Muscle of back (tissue), 11 donors: ENCODE results near the gene NR5A2. TPM values are rescaled to one million over a fixed set of nuclear protein-coding genes. Genes with fewer than 3 reads are reported as not detected.

Source experiments
- DNase-seq, 3 donors: peaks; one replicate each; pipeline versions ENCODE4 v3.0.0 to v3.0.0-alpha.2; 2013
- polyA plus RNA-seq, 10 donors: library from polyadenylated mRNA; unstranded; fragments of 120-200 nt; gene quantifications; one replicate each; pipeline ENCODE4 v1.2.1, GENCODE V29; 2013; ENCODE audit not compliant: insufficient read length in 10 of 10

The NR5A2 gene
- polyA plus RNA-seq, 10 donors, result 2.2 to 5.5 (median 3.3) TPM

- DNase-seq, result peak in 1 of 3 donors; percentile 8
These were observed 93.9 kb downstream of the NR5A2 start for GRCh38 chr1:200121421-200121820.

- no peak for DNase-seq
These were observed 96.8 kb downstream of the NR5A2 start for GRCh38 chr1:200124309-200124708.

- DNase-seq, result no peak
These were observed 100.6 kb downstream of the NR5A2 start for GRCh38 chr1:200128081-200128480.

GRCh38 chr1:200128944-200129879 lies 101.7 kb downstream of the NR5A2 start:
- no peak for DNase-seq

- DNase-seq, result no peak
These were observed 103.0 kb downstream of the NR5A2 start for GRCh38 chr1:200130552-200130951.

- DNase-seq, result no peak
These were observed 104.1 kb downstream of the NR5A2 start for GRCh38 chr1:200131551-200132125.

- no peak for DNase-seq
These were observed 105.6 kb downstream of the NR5A2 start for GRCh38 chr1:200133123-200133522.

GRCh38 chr1:200134116-200134515 lies 106.6 kb downstream of the NR5A2 start:
- no peak for DNase-seq

- DNase-seq, result no peak
These were observed 108.9 kb downstream of the NR5A2 start for GRCh38 chr1:200136384-200136783.

GRCh38 chr1:200139661-200140250 lies 112.2 kb downstream of the NR5A2 start:
- peak in 1 of 3 donors; percentile 20 for DNase-seq

- no peak for DNase-seq
These were observed 115.8 kb downstream of the NR5A2 start for GRCh38 chr1:200143347-200143746.

GRCh38 chr1:200146100-200146499 lies 118.6 kb downstream of the NR5A2 start:
- no peak for DNase-seq

- no peak for DNase-seq
These were observed 119.6 kb downstream of the NR5A2 start for GRCh38 chr1:200147094-200147493.

GRCh38 chr1:200147742-200148141 lies 120.2 kb downstream of the NR5A2 start:
- DNase-seq, result no peak

GRCh38 chr1:200150006-200150405 lies 122.5 kb downstream of the NR5A2 start:
- no peak for DNase-seq

- DNase-seq, result no peak
These were observed 123.2 kb downstream of the NR5A2 start for GRCh38 chr1:200150721-200151120.

GRCh38 chr1:200152336-200152735 lies 124.8 kb downstream of the NR5A2 start:
- DNase-seq, result no peak

- no peak for DNase-seq
These were observed 126.0 kb downstream of the NR5A2 start for GRCh38 chr1:200153277-200154055.

GRCh38 chr1:200154069-200154767 lies 126.7 kb downstream of the NR5A2 start:
- DNase-seq, result no peak

- no peak for DNase-seq
These were observed 130.2 kb downstream of the NR5A2 start for GRCh38 chr1:200157715-200158114.

- no peak for DNase-seq
These were observed 134.3 kb downstream of the NR5A2 start for GRCh38 chr1:200161801-200162200.
